Gastroesophageal sphincter (tissue), 4 donors: ENCODE data around the gene STK32C. TPM values are rescaled to one million over a fixed set of nuclear protein-coding genes. Genes with fewer than 3 reads are reported as not detected.

Experiments used
- ATAC-seq: fragments of 150-250 bp; one replicate; pipeline ENCODE4 v1.9.1; 2016; ENCODE audit warnings: mild to moderate bottlenecking, moderate library complexity
- H3K27ac ChIP-seq, 4 donors: fragments of 200-600 bp; sonication (generic) in 3 of 4; 1 replicate in 3 of 4; 2 replicates in 1 of 4; pipeline ENCODE4 v1.5.1; 2016 to 2019
- H3K27me3 ChIP-seq: fragments of 200-600 bp; sonication (generic); one replicate; pipeline ENCODE4 v1.5.1; 2019
- H3K36me3 ChIP-seq, 2 donors: fragments of 200-600 bp; sonication (generic); one replicate each; pipeline ENCODE4 v1.5.1; 2019; ENCODE audit warnings: control low read depth in 1 of 2
- H3K4me1 ChIP-seq, 3 donors: fragments of 200-600 bp; sonication (generic); 1 replicate in 2 of 3; 2 replicates in 1 of 3; pipeline ENCODE4 v1.5.1; 2016 to 2019; ENCODE audit warnings: control low read depth in 2 of 3
- H3K4me3 ChIP-seq, 2 donors: fragments of 200-600 bp; sonication (generic); one replicate each; pipeline ENCODE4 v1.5.1; 2019; ENCODE audit warnings: mild to moderate bottlenecking in 1 of 2, moderate library complexity in 1 of 2
- H3K9me3 ChIP-seq, 3 donors: fragments of 200-600 bp; sonication (generic); one replicate each; pipeline ENCODE4 v1.5.1; 2017 to 2019; ENCODE audit warnings: control low read depth in 2 of 3
- CTCF ChIP-seq, 4 experiments: fragments of 200-600 bp in 2 of 4; fragments of 450-650 bp in 2 of 4; sonication (generic) in 1 of 4; IDR thresholded peaks; one replicate each; pipeline ENCODE4 v1.5.1; 2017 to 2019; ENCODE audit warnings: antibody characterized with exemption in 4 of 4, mild to moderate bottlenecking in 2 of 4, moderate library complexity in 2 of 4
- EP300 ChIP-seq: sonication (generic); formaldehyde crosslinking; IDR thresholded peaks from one replicate; pipeline ENCODE4 v1.6.1; 2017; ENCODE audit warnings: antibody characterized with exemption, mild to moderate bottlenecking
- POLR2A ChIP-seq, 2 donors: fragments of 450-650 bp; IDR thresholded peaks; one replicate each; pipeline ENCODE4 v1.6.1; 2017; ENCODE audit warnings: antibody characterized with exemption in 2 of 2, mild to moderate bottlenecking in 2 of 2, moderate library complexity in 1 of 2
- POLR2AphosphoS5 ChIP-seq: sonication (generic); formaldehyde crosslinking; IDR thresholded peaks from one replicate; pipeline ENCODE4 v1.6.1; 2017; ENCODE audit warnings: antibody characterized with exemption
- WGBS, 2 donors: methylation state at CpG; one replicate each; pipeline ENCODE4 v1.1.5; 2018; ENCODE audit warnings: low coverage in 1 of 2; 5-methylcytosine and 5-hydroxymethylcytosine counted together
- total RNA-seq, 4 donors: library from RNA; depleted of rRNA; stranded (reverse); fragments of >200 nt; gene quantifications; one replicate each; pipeline ENCODE4 v1.1.0, GENCODE V29; 2016

Gene STK32C
- total RNA-seq, 4 donors from 2014 or later: 3.8 to 13.0 (median 5.1) TPM

- H3K27ac ChIP-seq: no peak overlapping the region
- H3K27me3 ChIP-seq: peaks cover 69% of the 10 kb centered on the region
- TF ChIP-seq POLR2AphosphoS5 (no peak), CTCF (IDR thresholded peaks at IDR 0.05) (no peak), EP300 (no peak), POLR2A (IDR thresholded peaks at IDR 0.05) (no peak)
- no peaks in the 10 kb centered on the region for H3K9me3 ChIP-seq
- H3K4me3 ChIP-seq: peak overlapping the region in 1 of 2 donors; percentile 52
- no peak for ATAC-seq
- WGBS, 2 donors: no CpG with 5 or more reads among the region's 58 CpGs
- peaks cover 0 to 32% (median 18%) of the 10 kb centered on the region in 3 donors for H3K4me1 ChIP-seq
- H3K36me3 ChIP-seq: no peaks in the 10 kb centered on the region
Measured at GRCh38 chr10:132187430-132188138, 120.2 kb downstream of the STK32C start.

- peaks cover 0 to 32% (median 18%) of the 10 kb centered on the region in 3 donors for H3K4me1 ChIP-seq
- peak within 1 kb of the TSS; percentile 15 to 52 for H3K4me3 ChIP-seq
- peaks cover 76% of the 10 kb centered on the region for H3K27me3 ChIP-seq
- no peak for TF ChIP-seq POLR2A (IDR thresholded peaks at IDR 0.05)
- no peak for TF ChIP-seq CTCF (IDR thresholded peaks at IDR 0.05)
- TF ChIP-seq POLR2AphosphoS5: no peak
- no peak for TF ChIP-seq EP300
- WGBS, 2 donors: no CpG with 5 or more reads among the region's 109 CpGs
- no peaks in the 10 kb centered on the region for H3K36me3 ChIP-seq
- no peak within 1 kb of the TSS for H3K27ac ChIP-seq
- peak; percentile 26 for ATAC-seq
- H3K9me3 ChIP-seq: no peaks in the 10 kb centered on the region
Measured at GRCh38 chr10:132186488-132187429, 121.0 kb downstream of the STK32C start, which contains the start of gene DPYSL4. DPYSL4 (plus strand) TSS chr10:132186948; CDS start chr10:132187064, 116 bp downstream.

- H3K9me3 ChIP-seq: no peaks in the 10 kb centered on the region
- H3K4me1 ChIP-seq: peaks cover 0 to 32% (median 18%) of the 10 kb centered on the region in 3 donors
- peak; percentile 72 for ATAC-seq
- peak overlapping the region; percentile 15 to 52 for H3K4me3 ChIP-seq
- H3K27ac ChIP-seq: no peak overlapping the region
- peaks cover 78% of the 10 kb centered on the region for H3K27me3 ChIP-seq
- no peaks in the 10 kb centered on the region for H3K36me3 ChIP-seq
- no CpG with 5 or more reads among the region's 99 CpGs for WGBS, 2 donors
- TF ChIP-seq POLR2A (IDR thresholded peaks at IDR 0.05) (no peak), CTCF (IDR thresholded peaks at IDR 0.05) (no peak), EP300 (no peak), POLR2AphosphoS5 (no peak)
Measured at GRCh38 chr10:132185601-132186487, 121.9 kb downstream of the STK32C start.

GRCh38 chr10:132184816-132185593, 122.7 kb downstream of the STK32C start:
- no peak for ATAC-seq
- Histone ChIP-seq H3K27ac (no peak overlapping the region), H3K9me3 (no peaks in the 10 kb centered on the region), H3K36me3 (no peaks in the 10 kb centered on the region), H3K4me3 (no peak overlapping the region), H3K4me1 (peaks cover 0 to 32% (median 18%) of the 10 kb centered on the region in 3 donors), H3K27me3 (peaks cover 73% of the 10 kb centered on the region)
- TF ChIP-seq POLR2A (IDR thresholded peaks at IDR 0.05) (no peak), CTCF (IDR thresholded peaks at IDR 0.05) (no peak)
- 55 to 62% methylated on average over 5 to 10 of the region's 35 CpGs for WGBS, 2 donors
